ENCODE results near the gene GALNT10. TPM values are rescaled to one million over a fixed set of nuclear protein-coding genes. Genes with fewer than 3 reads are reported as not detected.

The GALNT10 gene
- polyA plus RNA-seq, 4 donors: 24.9 to 29.2 (median 25.9) TPM

DNA sequence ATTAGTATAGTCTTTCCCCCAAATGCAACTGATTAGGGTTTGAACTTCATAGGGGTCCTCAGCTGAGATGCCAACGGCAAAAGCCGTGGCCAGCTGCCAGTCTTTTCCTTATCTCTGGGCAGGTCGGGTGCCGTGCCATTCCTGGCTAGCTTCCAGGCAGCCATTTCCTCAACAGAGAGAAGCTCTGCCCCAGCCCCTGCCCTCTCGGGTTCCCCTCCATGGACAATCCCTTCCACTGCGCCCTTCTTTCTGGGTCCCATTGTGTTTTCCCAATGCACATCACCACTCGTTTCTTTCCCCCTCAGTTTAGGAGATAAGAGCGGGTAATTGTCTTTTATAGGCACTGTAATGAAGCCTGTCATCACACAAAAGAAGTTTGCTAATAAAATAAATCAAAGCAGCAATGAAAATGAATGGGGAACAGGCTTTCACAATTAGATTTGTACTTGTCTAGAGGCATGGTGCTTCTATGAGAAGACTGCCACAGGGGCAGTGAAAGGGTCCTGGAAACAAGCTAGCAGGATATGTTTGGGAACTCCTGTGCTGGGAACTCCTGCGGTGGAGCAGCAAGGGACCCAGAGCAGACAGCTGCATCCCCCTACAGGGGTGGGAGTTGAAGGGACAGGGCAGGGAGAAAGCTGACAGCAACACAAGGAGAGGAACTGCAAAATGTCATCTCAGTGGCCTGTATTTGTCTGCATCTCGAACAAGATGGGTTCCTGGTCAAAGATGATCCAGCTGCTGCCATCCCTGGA lies 207.3 kb downstream of the GALNT10 start:
- DNase-seq (ENCODE audit: low read depth in 4 of 4, low spot score in 2 of 4): no peak

DNA sequence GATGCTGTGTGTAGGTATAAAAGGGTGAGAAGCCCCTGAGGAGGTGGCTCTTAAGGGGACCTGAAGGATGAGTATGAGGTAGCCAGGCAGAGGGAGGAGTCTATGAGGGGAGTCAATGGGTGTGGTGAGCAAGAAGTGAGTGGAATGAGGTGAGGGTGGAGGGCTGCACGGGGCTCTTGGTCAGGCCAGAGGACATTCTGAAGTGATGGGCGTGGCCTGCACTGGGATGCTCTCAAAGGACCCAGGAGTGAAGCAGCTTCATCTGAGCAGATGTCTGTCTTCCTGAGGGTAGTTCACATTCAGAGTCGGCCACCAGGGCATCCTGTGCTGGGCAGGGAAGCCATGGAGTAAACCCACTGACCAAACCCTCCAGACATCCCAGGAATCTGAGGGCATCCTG lies 210.1 kb downstream of the GALNT10 start:
- no peak for DNase-seq (ENCODE audit: low read depth in 4 of 4, low spot score in 2 of 4)

DNA sequence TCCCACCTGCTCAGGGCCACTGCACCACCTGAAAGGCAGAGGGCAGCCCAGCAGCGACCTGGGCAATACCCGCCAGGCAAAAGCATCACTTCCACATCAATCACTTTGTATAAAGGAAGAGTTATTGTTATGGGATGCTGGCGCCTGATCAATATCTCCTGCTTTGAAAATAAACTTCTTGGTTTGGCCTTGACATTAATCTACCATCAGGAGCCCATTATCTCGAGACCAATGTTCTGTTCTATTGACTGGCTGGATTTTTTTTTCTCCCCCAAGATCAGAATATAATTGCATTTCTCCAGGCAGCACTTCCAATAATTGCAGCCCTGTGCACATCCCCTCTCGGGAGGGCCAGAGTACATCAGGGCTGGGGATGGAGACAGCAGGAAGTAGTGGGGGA lies 210.8 kb downstream of the GALNT10 start:
- DNase-seq (ENCODE audit: low read depth in 4 of 4, low spot score in 2 of 4): no peak

DNA sequence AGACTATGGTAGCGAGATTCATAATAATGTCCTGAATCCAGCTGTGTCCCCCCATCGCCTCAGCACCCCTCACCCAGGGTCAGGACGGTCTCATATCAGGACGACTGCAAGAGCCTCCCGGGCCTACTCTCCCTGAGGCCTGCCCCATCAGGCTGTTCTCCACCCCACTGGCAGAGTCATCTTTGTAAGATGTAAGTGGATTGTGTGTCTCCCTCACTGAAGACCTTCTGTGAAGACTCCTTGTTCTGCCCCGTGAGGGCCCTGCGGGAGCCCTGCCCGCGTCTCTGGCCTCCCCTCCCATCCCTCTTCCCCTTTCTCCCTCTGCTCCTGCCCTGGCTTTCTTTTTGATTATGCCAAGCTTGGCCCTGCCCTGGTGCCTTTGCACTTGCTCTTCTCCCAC lies 211.4 kb downstream of the GALNT10 start:
- no peak for DNase-seq (ENCODE audit: low read depth in 4 of 4, low spot score in 2 of 4)

DNA sequence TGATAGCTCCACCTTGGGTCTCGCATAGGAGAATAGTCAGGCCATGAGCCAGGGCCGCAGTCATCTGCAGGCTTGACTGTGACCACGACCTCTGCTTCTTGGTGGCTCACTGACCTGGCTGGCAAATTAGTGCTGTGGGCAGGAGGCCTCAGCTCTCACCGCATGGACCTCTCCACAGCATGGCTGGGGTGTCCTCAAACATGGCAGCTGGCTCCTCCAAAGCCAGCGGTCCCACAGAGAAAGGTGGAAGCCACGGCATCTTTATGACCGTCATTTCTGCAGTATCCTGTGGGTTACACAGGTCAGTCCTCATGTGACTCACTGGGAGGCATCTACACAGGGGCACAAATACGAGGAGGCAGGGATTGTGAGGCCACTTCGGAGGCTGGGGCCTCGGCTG lies 212.1 kb downstream of the GALNT10 start:
- DNase-seq (ENCODE audit: low read depth in 4 of 4, low spot score in 2 of 4): no peak

DNA sequence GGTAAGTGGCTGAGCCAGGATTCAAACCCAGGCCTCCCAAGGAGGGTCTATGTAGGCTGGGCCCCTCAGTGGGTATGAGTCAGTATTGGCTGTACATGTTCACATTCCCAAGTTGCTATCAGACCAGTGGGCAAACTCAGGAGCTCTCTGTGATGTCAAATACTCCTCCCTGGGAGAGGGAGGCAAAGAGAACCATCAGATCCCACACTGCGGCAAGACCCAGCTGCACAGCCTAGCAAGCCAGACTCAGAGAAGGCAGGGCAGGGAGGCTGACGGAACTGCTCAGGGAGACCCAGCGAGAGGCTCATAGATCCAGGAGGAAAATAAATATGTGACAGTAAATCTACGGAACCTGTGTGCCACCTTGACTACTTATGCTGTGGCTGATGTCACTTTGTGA lies 212.7 kb downstream of the GALNT10 start:
- no peak for DNase-seq (ENCODE audit: low read depth in 4 of 4, low spot score in 2 of 4)

- DNase-seq (ENCODE audit: low read depth in 4 of 4, low spot score in 2 of 4): no peak
Observed at GRCh38 chr5:154403776-154404387, 213.3 kb downstream of the GALNT10 start.

GRCh38 chr5:154405078-154405792 lies 214.7 kb downstream of the GALNT10 start:
- peak; percentile 36 to 64 (median 51) for DNase-seq (ENCODE audit: low read depth in 4 of 4, low spot score in 2 of 4)

DNA sequence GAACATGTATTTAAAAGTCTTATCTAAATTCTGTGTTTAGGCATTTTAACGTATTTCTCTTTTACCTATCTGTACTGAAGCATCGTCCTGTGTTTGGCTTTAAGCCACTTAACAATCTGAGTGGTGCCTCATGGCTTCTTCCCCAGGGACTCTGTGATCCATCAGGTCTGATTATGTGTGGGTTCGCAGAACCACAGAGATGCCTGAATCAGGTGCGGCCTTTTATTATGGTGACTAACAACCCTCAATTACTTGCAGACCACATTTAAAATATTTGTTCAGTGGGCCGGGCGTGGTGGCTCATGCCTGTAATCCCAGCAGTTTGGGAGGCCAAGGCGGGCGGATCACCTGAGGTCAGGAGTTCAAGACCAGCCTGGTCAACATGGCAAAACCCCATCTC lies 215.7 kb downstream of the GALNT10 start:
- DNase-seq (ENCODE audit: low read depth in 4 of 4, low spot score in 2 of 4): no peak

- no peak for DNase-seq (ENCODE audit: low read depth in 4 of 4, low spot score in 2 of 4)
Observed at GRCh38 chr5:154406826-154407225, 216.3 kb downstream of the GALNT10 start.

DNA sequence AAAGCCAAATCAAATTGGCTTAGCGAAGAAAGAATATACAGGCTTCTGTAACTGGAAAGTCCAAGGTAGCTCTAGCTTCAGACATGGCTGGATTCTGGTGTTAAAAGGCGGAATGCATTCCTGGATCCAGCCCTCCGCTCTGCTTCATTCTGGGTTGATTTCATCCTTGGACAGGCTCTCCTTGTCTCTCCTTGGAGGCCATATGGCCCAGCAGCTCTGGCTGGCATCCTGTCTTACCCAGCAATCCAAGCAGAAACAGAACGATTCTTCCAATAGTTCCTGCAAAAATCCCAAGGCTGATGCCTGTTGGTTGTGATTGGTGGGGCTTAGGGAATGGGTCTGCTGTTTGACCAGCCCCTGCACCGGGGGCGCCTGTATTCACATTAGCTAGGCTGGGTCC lies 218.3 kb downstream of the GALNT10 start:
- DNase-seq (ENCODE audit: low read depth in 4 of 4, low spot score in 2 of 4): no peak

GRCh38 chr5:154409230-154409840 lies 218.8 kb downstream of the GALNT10 start:
- no peak for DNase-seq (ENCODE audit: low read depth in 4 of 4, low spot score in 2 of 4)

DNA sequence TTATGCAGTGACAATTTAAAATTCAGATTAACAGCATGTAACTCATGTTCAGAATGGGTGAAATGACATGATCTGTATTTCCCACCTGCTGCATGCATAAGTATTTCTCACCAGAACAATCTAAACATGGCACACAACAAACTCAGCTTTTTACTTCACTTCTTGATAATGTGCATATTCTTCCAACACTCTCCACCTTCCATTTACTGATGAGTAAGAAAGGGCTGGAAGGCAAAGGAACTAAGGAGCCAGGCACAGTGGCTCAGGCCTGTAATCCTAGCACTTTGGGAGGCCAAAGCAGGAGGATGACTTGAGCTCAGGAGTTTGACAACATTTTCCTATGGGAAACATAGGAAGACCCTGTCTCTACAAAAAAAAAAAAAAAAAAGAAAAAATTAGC lies 219.5 kb downstream of the GALNT10 start:
- no peak for DNase-seq (ENCODE audit: low read depth in 4 of 4, low spot score in 2 of 4)

DNA sequence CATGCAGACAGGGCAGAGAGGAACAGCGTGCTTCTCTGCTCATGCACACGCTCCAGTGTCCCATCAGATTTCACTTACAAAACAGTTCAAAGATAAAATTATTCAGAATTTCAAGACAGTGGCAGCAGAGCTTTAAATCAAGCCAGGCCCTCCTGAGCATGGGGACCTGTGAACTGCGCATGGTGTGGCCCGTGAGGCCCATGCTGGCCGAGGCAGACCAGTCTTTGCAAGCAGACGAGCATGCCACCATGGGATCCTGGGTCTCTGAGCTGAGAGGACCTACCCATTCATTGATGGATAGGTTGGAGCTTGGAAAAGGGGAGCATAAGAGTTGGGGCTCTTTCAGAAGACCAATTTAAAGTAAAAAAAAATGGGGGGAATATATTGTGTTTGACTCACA lies 220.3 kb downstream of the GALNT10 start:
- DNase-seq (ENCODE audit: low read depth in 4 of 4, low spot score in 2 of 4): no peak

DNA sequence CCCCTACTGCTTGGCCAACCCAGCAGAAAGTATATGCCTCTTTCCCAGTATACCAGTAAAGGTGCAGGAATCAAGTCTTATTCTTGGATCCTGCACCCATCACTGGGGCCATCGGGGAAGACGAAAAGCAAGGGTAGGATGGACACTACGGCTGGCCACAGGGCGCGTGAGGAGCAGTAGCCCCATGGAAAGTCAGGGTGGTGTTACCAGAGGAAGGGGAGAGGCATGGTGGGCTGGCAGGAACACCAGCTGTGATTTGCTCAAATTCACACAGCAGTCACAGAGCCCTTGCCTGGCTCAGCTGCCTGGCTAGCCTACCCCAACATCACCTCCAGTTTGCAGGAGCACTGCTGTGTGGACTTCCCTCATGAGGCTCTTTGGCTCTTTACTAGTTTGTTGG lies 220.8 kb downstream of the GALNT10 start:
- DNase-seq (ENCODE audit: low read depth in 4 of 4, low spot score in 2 of 4): no peak

GRCh38 chr5:154412316-154412715 lies 221.8 kb downstream of the GALNT10 start:
- DNase-seq (ENCODE audit: low read depth in 4 of 4, low spot score in 2 of 4): no peak

GRCh38 chr5:154412925-154413324 lies 222.4 kb downstream of the GALNT10 start:
- DNase-seq (ENCODE audit: low read depth in 4 of 4, low spot score in 2 of 4): no peak

DNA sequence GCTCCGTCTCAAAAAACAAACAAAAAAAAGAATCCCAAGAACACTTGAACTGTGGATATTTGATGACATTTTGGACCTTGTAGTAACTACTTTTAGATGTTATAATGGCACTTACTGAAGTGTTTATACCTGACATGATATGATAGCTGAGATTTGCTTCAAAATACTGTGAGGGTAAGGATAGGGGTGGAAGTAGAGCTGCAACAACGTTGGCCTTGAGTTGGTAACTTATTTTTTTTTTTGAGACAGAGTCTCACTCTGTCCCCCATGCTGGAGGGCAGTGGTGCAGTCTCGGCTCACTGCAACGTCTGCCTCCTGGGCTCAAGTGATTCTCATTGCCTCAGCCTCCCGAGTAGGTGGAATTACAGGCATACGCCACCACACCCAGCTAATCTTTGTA lies 224.6 kb downstream of the GALNT10 start:
- no peak for DNase-seq (ENCODE audit: low read depth in 4 of 4, low spot score in 2 of 4)

DNA sequence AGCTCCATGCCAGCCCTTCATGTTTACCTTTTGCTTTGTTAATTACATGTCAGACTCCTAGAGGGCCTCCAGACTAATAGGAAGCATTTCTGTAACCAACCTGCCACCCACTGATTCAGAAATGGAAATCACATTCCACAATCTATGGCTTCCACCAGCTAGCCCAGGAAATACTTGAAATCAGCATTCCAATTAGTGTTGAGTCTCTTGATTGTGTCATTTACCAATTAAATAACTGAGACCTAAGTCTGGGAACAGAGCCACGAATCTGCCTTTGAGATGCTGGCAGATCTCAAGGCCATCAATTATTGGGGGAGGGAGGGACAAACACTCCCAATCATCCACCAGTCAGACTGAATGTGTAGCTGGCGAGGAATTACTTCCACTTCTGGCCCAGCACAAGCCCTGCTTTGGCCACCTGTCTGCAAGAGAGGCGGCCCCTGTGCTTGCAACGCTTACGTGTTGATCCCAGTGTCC lies 227.8 kb downstream of the GALNT10 start:
- no peak for DNase-seq (ENCODE audit: low read depth in 4 of 4, low spot score in 2 of 4)

GRCh38 chr5:154419236-154419635 lies 228.7 kb downstream of the GALNT10 start:
- no peak for DNase-seq (ENCODE audit: low read depth in 4 of 4, low spot score in 2 of 4)

DNA sequence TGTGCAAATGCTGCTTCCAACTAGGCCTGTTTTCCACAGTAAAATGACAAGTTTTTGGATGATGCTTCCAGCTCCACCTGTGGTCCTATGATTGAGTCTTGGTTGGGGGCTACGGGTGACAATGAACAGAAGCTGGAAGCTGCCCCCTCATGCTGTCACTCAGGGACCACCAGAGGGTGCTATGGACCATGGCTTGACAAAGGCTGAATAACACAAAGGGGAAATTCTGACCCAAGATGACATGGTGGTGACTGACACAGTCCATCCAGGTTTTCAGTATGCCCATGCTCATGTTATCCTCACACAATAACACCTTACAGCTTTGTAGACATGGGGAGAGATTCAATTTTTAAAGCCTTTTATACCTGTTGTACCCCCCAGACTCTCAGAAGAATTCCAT lies 231.3 kb downstream of the GALNT10 start:
- DNase-seq (ENCODE audit: low read depth in 4 of 4, low spot score in 2 of 4): no peak

Data from left renal cortex interstitium (tissue), 4 donors.